GM11168 (cell line): ENCODE data around the gene NSMCE4A.
"Not testable (repeated sequence)": the region's sequence is repeated elsewhere in the genome, so short reads cannot be mapped to it uniquely, and the experiment has no call there.

Source experiments
- in situ Hi-C: fragments of 300-500 bp; cut with MboI; formaldehyde crosslinking; loops from one replicate; pipeline ENCODE4 v1.12.0; 2022; ENCODE audit warnings: low sequenced_read_pairs; ENCODE audit not compliant: unreplicated experiment

Gene NSMCE4A

GRCh38 chr10:121990015-121990677 is 15.1 kb upstream of the NSMCE4A start:
- in situ Hi-C loops = no loop called here

GRCh38 chr10:121988361-121989324 is 13.6 kb upstream of the NSMCE4A start, which contains the start of gene TACC2:
TACC2 (plus strand) TSS chr10:121989163; CDS start chr10:122021982, 32,819 bp downstream.
- in situ Hi-C loops = no loop called here

- in situ Hi-C loops = no loop called here
Observed at GRCh38 chr10:121984463-121984862, 9.4 kb upstream of the NSMCE4A start.

GRCh38 chr10:121983852-121984251 is 8.8 kb upstream of the NSMCE4A start:
- in situ Hi-C loops = no loop called here

- in situ Hi-C loops = no loop called here
Observed at GRCh38 chr10:121981346-121981745, 6.3 kb upstream of the NSMCE4A start.

- in situ Hi-C loops = no loop called here
Observed at GRCh38 chr10:121978511-121978910, 3.5 kb upstream of the NSMCE4A start.

- in situ Hi-C loops = no loop called here
Observed at GRCh38 chr10:121976607-121977006, 1.6 kb upstream of the NSMCE4A start.

GRCh38 chr10:121975295-121976086 is 474 bp upstream of the NSMCE4A start:
- in situ Hi-C loops = no loop called here

- in situ Hi-C loops = no loop called here
Observed at GRCh38 chr10:121974019-121974534, 940 bp downstream of the NSMCE4A start.

GRCh38 chr10:121969086-121969485 is 5.9 kb downstream of the NSMCE4A start:
- in situ Hi-C loops = not testable (repeated sequence)

- in situ Hi-C loops = no loop called here
Observed at GRCh38 chr10:121965996-121966395, 9.0 kb downstream of the NSMCE4A start.

GRCh38 chr10:121961456-121961855 is 13.6 kb downstream of the NSMCE4A start:
- in situ Hi-C loops = no loop called here

- in situ Hi-C loops = no loop called here
Observed at GRCh38 chr10:121959671-121960070, 15.3 kb downstream of the NSMCE4A start.

GRCh38 chr10:121956111-121957061 is 18.6 kb downstream of the NSMCE4A start:
- in situ Hi-C loops = no loop called here

GRCh38 chr10:121952226-121952625 is 22.8 kb downstream of the NSMCE4A start:
- in situ Hi-C loops = no loop called here

GRCh38 chr10:121949451-121949850 is 25.6 kb downstream of the NSMCE4A start:
- in situ Hi-C loops = no loop called here

- in situ Hi-C loops = no loop called here
Observed at GRCh38 chr10:121949049-121949448, 26.0 kb downstream of the NSMCE4A start.

GRCh38 chr10:121947343-121948330 is 27.4 kb downstream of the NSMCE4A start:
- in situ Hi-C loops = no loop called here
